Islet precursor cell (in vitro differentiated cells): ENCODE measurements around the gene IDUA.
"Not testable (repeated sequence)": the region's sequence is repeated elsewhere in the genome, so short reads cannot be mapped to it uniquely, and the experiment has no call there.

Source experiments
- DNase-seq: peaks from one replicate; pipeline ENCODE4 v3.0.0-alpha.2; 2018

Gene IDUA

DNA sequence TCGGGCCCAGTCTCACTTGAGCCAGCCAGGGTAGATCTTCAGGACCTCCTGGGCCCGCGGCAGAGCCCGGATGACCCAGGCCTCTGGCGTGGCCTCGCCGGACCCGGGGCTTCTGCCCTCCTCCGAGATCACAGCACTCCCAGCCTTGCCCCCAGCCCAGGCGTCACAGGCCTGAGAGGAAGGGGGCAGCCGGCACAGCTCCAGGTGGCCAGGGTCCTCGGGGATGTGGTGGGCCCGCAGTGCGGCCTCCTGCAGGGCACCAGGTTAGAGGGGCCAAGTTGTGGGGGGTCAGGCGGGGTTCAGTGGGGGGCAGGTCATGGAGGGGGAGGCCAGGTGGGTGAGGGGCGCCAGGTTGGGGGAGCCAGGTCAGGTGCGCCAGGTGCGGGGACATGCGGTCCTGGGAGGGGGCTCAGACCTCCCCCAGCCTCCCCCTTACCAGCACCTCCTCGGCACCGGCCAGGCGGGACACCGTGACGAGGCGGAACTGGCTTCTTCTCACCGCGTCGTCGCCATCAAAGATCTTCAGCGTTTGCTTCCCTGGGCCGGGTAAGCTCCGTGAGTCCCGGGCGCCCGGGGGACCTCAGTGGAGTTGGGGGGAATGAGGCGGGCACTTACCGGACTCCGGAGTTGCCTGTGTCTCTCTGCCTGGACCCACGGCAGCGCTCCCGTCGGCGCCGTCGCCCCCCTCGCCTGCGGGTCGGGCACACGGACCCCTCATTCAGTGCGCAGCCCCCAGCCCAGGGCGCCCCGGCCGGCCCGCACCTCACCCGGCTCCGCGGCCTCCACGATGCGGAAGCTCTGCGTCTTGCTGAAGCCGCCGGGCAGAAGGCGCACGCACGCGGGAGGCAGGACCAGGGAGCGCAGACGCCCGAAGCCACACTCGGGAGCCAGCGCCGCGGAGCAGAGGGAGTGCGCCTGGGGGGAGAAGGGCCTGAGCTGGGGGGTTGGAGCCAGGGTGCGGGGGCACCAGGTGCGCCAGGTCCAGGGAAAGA is 19.4 kb upstream of the IDUA start:
- DNase-seq = no peak

DNA sequence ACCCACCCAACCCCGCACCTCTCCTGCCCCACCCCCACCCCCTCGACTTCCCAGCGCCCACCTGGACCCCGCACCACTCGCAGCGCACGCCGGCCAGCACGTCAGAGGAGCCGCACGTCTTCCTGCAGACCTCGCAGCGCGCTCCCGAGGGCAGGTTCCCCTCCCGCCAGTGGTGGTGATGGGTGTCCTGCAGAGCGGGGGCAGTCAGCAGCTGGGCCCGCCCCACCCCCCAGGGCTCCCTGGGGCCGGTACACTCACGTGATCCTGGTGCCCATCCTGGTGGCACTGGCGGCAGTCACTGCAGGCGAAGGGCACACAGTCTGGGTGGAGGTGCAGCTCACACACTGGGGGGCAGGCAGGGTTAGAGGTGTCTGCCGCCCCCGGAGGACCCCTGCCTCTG is 18.6 kb upstream of the IDUA start:
- DNase-seq = no peak

DNA sequence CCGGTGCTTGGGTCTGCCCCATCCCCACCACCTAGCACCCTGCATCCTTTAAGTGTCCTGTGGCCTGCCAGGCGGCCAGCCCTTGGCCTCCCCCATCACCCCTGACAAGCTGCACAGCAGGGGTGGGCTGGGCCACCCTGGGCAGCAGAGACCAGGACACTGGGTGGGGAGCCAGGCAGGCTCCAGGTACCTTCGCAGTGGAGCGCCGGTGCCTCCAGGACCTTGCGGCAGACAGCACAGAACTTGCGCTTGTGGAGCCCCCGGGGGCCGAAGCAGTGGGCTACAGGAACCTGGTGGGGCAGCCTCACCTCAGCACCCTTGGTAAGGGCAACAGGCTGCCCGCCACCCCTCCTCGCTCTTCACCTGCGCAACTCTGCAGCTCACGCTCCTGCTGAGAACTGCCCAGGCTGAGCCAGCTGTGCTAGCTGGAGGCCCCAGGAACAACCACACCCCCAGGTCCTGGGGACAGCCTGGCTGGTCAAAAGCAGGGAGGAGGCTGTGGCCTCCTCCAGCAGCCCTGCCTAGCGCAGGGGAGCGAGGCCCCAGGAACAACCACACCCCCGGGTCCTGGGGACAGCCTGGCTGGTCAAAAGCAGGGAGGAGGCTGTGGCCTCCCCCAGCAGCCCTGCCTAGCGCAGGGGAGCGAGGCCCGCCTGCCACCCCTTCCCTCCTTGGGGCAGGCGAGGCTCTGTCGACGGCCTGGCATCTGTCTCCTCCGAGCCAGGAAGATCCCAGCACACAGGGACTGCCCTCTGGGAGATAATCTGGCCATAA is 18.0 kb upstream of the IDUA start:
- DNase-seq = no peak

DNA sequence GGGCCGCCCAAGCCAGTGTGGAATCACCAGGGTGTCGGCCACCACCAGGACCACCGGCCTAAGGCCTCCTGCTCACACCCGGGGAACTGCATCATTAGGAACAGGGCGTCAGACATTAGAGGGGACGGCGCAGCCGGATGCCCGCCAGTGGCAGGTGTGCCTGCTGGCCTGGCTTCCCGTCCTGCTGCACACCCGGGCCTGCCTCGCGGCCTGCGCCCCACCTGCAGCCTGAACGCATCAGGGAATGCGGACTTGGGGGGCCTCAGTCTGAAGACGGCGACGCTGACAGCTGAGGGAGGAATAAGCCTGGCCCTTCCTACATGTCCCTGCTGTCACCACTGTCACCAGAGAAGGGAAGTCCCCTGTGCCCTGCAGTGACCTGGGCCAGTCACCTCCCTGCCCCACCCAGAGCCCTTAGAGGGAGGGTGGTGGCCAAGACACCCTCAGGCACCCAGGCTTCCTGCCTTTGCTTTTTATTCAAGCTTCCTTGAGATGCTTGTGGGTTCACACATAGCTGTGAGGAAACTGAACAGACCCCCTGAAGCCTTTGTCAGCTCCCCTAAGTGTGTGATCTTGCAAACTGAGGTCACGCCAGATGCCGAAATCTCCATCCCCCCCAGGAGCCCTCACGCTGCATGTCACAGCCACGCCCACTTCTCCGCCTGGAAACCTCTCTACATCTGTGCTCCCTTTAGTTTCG is 16.6 kb upstream of the IDUA start:
- DNase-seq = no peak

DNA sequence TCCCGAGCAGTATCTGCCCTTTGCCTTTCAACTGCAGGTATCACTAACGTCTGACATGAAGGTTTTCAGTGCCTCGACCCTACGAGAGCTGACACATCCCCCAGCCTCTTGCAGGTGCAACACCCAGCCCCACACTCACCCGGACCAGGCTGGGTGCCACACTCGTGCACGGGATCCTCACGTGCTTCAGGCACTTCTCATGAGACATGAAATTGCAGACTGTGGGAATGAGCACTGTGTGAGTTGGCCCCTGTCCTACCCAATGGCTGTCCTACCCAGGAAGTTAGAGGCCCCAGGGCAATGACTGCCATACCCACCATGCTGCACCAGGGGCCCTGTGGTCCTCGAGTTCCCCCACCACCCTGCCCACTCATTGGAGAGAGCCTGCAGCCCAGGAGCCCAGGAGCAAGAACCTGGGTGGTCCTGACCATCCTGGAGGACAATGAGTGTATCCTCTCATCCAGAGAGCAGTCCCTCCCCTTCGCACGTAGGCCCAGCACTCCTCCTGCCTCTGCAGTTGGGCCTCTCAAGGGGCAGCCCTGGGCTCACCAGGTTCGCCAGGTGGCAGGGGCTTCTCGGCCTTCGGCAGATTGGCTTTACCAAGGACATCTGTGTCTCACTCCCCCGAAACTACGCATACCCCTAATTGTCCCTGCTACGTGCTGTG is 15.9 kb upstream of the IDUA start:
- DNase-seq = no peak

DNA sequence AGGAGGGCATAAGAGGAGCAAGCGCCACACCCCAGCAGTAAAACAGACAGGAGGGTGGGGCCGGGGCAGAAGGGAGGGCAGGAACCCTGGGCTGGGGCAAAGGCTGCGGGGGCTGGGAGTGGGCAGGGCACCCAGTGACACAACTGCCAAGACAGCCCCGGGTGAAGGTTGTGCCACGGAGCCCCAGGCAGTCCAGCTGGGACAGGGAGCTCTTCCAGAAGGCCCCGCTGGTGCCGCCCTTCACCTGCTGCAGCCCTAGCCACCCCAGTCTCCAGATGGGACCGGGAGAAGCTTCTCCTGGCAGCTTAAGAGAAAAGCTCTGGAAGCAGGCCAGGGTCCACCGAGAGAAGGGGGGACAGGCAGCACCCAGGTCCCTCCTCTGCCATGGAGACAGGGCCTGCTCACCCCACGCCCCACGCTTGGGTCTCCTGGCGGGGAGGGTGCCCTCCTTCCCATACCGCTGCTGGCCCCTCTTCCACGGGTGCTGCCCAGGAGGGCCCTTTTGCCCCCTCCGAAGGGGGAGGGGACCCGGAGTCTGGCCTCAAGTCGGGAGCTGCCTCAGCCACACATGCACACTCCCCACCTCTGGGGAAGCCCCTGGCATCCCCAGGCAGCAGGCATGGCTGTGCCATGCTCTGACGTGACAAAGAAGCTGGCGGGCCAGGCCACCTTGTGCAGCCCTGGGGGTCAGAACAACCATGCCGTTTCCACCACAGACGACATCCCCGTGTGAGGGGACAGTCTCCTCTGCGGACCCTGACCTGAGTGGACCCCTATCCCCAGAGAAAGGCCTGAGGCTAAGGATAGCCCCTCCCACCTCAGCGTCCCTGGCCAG is 15.0 kb upstream of the IDUA start:
- DNase-seq = no peak

DNA sequence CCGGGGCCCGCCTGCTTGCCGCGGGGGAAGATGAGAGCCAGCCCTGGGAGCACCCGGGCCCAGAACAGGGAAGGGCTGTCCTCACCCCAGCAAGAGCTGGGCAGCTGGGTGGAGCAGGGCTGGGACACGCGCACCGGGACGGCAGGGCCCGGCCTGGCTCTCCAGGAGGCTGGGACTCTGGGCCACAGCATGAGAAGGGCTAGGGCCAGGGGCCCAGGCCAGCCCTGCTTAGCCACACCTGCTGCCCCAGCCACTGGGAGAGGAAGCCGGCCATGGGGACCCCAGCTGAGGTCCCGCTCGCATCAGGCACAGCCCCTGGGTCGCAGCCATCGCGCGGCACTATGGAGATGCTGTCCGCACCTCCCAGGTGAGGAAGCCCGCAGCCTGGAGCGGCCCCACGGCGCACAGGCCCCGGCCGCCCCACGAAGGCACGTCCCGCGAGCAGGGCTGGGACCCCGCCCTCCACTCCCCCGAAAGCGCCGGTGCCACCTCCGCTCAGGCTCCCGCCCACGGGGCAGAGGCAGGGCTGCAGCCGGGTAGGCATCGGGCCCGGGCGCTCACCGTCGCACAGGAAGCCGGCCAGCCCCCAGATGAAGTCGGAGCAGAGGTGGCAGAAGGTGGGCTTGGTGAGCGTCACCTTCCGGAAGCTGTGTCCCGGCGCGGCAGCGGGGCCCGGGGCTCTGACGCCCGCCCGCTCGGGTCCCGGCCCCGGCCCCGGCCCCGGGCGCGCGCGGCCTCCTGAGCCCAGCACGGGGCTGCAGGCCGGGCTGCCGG is 14.0 kb upstream of the IDUA start:
- no peak for DNase-seq

DNA sequence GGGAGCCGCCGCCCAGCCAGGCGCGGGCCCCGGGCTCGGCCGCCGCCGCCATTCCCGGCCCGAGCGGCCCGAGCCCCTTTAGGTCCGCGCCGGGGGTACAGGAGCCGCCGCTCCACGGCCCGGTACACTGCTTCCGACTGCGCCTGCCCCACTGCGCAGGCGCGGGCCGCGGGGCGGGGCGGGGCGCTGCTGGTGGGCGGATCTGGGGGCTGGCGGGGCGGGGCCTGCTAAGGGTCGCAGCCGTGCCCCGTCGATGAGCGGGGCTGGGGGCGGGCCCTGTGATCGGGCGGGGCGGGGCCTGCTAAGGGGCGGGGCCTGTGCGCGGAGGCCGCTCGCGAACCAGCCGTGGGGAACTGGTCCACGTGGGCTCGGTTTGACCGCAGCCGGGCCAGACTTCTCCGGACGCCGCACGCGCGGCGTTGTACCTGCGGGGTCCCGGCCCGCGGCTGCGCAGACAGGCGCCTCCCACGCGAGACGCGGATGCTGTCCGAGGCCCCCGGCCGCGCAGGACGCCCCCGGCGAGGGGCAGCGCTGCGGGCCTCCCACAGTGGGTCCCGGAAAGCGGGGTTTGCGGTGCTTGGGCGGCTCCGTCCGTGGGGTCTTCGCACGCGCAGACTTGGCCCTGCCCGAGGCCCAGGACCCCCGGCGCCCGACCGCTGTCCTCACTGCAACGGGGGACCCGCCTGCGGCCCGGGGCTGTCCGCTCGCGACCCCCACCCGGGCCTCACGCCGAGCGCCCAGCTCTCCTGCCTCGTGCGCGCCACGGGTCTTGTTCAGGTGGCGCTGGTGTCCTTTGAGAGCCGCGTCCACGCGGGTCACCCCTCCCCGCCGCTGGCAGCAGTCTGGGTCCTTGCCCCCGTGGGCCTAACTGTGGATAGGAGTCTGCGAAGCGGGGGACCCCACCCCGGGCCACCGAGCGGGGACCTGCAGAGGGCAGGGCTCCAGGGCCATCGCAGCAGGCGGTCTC is 13.1 kb upstream of the IDUA start, which contains the start of gene DGKQ:
TSS of gene DGKQ (minus strand) at position 139 of the 967 bp plus-strand sequence. CDS start at position 52, 87 bp downstream.
- peak; percentile 89 for DNase-seq

DNA sequence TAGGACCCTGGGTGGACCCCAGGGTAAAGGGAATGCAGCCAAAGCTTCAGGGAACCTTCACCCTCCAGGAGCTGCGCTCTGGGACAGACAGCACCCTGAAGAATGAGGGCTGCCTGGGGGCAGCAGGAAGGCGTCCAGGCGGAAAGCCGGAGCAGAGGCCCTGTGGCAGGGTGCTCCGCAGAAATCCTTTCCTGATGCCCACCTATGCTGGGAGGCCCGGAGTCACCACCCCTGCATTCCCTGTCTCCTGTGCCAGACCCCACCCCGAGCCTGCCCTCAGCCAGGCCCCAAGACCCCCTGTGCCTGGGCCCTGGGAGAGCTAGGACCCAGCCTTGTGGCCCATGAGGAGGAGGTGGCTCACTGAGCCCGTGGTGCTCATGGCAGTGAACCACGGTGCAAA is 12.2 kb upstream of the IDUA start:
- DNase-seq = no peak

DNA sequence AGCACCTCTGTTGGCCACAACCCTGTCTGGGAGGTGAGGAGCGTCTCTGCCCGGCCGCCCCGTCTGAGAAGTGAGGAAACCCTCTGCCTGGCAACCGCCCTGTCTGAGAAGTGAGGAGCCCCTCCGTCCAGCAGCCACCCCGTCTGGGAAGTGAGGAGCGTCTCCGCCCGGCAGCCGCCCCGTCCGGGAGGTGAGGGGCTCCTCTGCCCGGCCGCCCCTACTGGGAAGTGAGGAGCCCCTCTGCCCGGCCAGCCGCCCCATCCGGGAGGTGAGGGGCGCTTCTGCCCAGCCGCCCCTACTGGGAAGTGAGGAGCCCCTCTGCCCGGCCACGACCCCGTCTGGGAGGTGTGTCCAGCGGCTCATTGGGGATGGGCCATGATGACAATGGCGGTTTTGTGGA is 10.8 kb upstream of the IDUA start:
- DNase-seq = not testable (repeated sequence)

DNA sequence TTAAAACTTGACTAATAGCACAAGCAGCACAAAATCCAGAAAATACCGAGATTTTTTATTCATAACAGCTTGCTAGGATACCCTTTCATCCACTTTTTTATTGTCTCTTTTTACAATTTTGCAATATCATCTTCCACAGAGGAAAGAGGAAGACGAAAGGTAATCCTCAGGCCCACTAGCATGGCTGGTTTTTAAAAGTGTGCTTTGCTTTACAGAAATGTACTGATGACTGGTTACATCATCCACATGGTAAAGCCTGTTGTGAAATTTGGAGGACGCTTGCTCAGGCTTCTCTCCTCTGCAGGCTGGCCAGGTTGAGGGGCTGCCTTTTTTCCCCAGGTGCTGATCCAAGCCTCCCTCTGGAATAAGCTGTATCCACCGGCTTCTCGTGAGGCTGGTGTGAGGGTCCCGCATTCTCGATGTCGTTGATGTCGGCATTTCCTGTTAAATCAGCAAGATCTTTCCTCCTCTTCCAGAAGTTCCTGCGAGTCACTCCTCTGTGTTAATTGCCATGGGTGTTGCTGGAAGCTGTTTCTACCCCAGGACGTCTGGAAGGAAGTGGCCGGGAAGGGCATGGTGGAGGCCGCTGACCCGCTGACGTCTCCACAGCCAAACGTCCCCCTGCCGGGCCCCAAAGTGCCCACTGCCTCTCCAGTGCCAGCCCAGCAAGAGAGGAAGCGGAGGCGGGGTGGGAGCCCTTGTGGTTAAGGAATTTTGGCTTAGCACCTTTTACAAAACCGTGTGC is 7.7 kb upstream of the IDUA start:
- DNase-seq = peak; percentile 77

DNA sequence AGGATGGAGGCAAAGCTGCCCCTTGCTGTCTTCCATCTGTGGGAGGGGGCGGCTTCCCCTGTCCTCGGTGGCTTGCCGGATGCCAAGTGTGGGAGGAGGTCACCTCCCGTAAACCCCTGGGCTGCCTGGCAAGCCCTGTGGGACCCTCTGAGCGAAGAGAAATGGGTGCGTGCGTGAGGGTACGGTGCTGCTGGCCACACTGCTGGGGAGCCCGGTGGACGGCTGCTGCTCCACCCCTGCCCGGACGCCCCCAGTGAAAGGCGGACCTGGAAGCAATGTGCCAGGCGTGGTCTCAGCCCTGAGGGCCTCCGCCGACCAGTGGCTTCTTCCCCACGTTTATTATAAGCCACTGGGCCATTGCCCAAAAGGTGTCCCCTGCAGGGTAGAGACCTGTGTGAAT is 4.6 kb upstream of the IDUA start:
- no peak for DNase-seq

DNA sequence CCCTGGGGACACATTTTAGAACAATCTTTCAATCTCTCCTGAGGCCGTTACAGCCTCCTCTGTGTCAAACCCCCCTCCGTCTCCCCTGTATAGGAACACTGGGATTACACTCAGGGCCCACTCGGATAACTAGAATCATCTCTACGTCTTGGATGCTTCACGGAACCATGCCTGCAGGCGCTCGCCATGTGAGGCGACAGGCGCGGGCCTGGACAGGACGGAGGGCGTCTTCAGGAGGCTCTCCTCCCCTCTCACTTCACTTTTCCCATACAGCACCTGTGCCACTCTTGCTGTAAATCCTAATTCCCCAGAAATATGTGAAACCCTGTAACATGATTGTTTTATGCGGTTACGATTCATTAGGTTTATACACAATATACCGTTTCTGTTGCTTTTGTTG is 4.0 kb upstream of the IDUA start:
- DNase-seq = no peak

DNA sequence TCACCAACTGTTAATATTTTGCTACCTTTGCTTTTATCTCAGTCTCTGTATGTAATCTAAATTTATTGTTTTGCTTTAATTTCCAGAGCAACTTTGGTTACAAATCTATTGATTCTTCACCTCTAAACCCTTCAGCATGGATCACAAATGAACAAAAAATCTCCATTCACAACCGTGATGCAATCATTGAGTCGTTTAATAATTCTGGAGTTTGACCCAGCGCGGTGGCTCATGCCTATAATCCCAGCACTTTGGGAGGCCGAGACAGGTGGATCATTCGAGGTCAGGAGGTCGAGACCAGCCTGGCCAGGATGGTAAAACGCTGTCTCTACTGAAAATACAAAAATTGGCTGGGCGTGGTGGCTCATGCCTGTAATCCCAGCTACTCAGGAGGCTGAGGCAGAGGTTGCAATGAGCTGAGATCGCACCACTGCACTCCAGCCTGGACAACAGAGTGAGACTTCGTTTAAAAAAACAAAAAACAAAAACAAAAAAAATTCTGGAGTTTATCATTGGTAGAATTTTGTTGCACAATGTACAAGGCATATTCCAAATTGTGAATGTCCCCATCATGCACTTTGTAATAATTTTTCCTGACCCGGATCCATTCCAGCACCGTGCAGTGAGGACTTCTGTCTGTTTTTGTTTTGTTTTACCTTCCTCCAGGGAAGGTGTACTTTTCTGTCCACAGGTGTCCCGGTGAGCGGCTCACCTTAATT is 2.3 kb upstream of the IDUA start:
- DNase-seq = no peak

DNA sequence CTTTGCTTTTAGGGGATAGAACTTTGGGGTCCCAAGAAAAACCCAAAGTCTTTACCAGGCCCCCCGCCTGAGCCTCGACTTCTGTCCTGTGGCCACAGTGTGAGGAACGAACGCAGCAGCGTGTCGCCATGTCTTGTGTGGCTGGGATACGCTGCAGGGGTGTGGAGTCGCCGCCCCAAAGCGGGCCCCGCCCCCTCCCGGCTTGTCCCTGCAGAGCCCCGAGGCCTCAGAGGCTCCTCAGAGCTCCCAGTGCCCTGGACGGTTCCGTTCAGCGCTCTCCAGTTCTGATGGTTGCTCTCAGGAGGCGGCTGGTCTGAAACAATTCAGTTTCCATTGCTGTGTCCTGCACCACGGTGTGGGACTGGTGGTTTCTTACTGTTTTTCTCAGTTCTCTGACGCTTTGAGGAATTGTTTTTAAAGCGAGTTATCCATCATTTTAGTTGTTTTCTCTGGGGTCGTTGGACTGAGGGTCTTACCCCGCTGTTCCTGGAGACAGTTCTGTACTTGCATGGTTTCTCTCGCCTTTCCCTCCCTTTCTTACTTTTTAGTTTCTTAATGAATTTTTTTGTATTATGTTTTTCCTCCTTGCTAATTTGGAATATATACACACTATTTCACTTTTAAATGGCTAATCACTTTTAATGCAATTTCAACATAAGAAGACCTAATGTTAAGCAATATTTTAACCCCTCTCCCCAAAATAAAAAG is 1.6 kb upstream of the IDUA start:
- peak; percentile 84 for DNase-seq

DNA sequence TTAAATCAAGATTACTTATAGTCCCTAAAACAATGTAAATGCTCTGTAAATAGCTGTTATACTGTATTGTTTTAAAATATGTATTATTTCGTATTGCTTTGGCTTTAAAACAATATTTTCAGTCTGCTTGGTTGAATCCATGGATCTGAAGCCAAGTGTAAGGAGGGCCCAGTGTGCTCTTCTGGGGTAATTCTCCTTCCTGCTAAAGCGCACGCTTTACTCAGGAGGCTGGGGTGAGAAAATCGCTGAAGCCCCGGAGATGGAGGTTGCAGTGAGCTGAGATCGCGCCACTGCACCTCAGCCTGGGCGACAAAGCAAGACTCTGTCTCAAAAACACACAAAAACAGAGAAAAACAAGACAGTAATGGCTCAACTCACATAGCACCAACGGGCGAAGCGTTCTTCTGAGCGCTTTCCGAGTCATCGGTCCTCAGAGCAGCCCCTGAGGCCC is 391 bp upstream of the IDUA start:
- DNase-seq = no peak
